HepG2 (cell line): ENCODE results near the gene ZBTB9. TPM values are rescaled to one million over a fixed set of nuclear protein-coding genes. Genes with fewer than 3 reads are reported as not detected.

Experiments
- AHR ChIP-seq: IDR thresholded peaks from 2 replicates; pipeline ENCODE4 v1.6.1; 2018; ENCODE audit warnings: missing genetic modification reagents, missing compliant biosample characterization
- EED ChIP-seq: sonication (generic); formaldehyde crosslinking; IDR thresholded peaks from 2 replicates; pipeline ENCODE4 v1.5.0; 2020; ENCODE audit warnings: mild to moderate bottlenecking, missing genetic modification reagents
- FOXK2 ChIP-seq: fragments of 450-650 bp; IDR thresholded peaks from 2 replicates; pipeline ENCODE4 v1.6.1; 2016
- MAFF ChIP-seq: IDR thresholded peaks from 2 replicates; pipeline ENCODE4 v1.6.1; 2011; ENCODE audit warnings: low read depth, low read length, improper control_type of control experiment
- NFRKB ChIP-seq: fragments of 450-650 bp; IDR thresholded peaks from 2 replicates; pipeline ENCODE4 v1.6.1; 2017
- NR2C2 ChIP-seq: sonication (generic); formaldehyde crosslinking; IDR thresholded peaks from 2 replicates; pipeline ENCODE4 v1.4.0; 2020; ENCODE audit warnings: missing genetic modification reagents, mild to moderate bottlenecking, moderate library complexity, borderline replicate concordance
- RNF2 ChIP-seq: fragments of 450-650 bp; conservative IDR thresholded peaks from 2 replicates; pipeline ENCODE4 v1.6.1; 2016; ENCODE audit warnings: low read depth
- SIX4 ChIP-seq: sonication (generic); formaldehyde crosslinking; IDR thresholded peaks from 2 replicates; pipeline ENCODE4 v1.4.0; 2020; ENCODE audit warnings: missing genetic modification reagents
- TRAFD1 ChIP-seq: sonication (generic); formaldehyde crosslinking; IDR thresholded peaks from 2 replicates; pipeline ENCODE4 v1.5.1; 2020; ENCODE audit warnings: missing genetic modification reagents, mild to moderate bottlenecking, borderline replicate concordance
- YY1 ChIP-seq: IDR thresholded peaks from 2 replicates; pipeline ENCODE4 v1.6.1; 2011; ENCODE audit warnings: low read length, low read depth, moderate library complexity, mild to moderate bottlenecking; ENCODE audit not compliant: insufficient read depth, insufficient replicate concordance
- ZBTB21 ChIP-seq: sonication (generic); formaldehyde crosslinking; IDR thresholded peaks from 2 replicates; pipeline ENCODE4 v1.4.0; 2020; ENCODE audit warnings: missing genetic modification reagents
- ZC3H13 ChIP-seq: sonication (generic); formaldehyde crosslinking; IDR thresholded peaks from 2 replicates; pipeline ENCODE4 v1.8.1; 2023; ENCODE audit warnings: mild to moderate bottlenecking, missing genetic modification reagents, moderate library complexity
- ZNF441 ChIP-seq: sonication (generic); formaldehyde crosslinking; IDR thresholded peaks from 2 replicates; pipeline ENCODE4 v1.7.0; 2021; ENCODE audit warnings: missing genetic modification reagents, borderline replicate concordance
- ZNF619 ChIP-seq: sonication (generic); formaldehyde crosslinking; IDR thresholded peaks from 2 replicates; pipeline ENCODE4 v1.4.0; 2020; ENCODE audit warnings: mild to moderate bottlenecking, missing genetic modification reagents
- ZNF670 ChIP-seq: sonication (generic); formaldehyde crosslinking; IDR thresholded peaks from 2 replicates; pipeline ENCODE4 v1.8.0; 2022; ENCODE audit warnings: mild to moderate bottlenecking, missing genetic modification reagents, borderline replicate concordance
- ZNF713 ChIP-seq: sonication (generic); formaldehyde crosslinking; IDR thresholded peaks from 2 replicates; pipeline ENCODE4 v1.4.0; 2020; ENCODE audit warnings: mild to moderate bottlenecking, missing genetic modification reagents
- ZNF776 ChIP-seq: sonication (generic); formaldehyde crosslinking; IDR thresholded peaks from 2 replicates; pipeline ENCODE4 v1.4.0; 2020; ENCODE audit warnings: mild to moderate bottlenecking, missing genetic modification reagents
- polyA plus RNA-seq, 8 experiments: library from polyadenylated mRNA; depleted of rRNA in 3 of 8; stranded (reverse) in 7 of 8; unstranded in 1 of 8; fragments of >200 nt; fragmentation: Illumina TruSeq in 4 of 8; extraction: Trizol in 4 of 8; gene quantifications; 2 replicates each; pipeline versions ENCODE4 v1.2.1 to v1.2.3, GENCODE V29; 2011 to 2016; ENCODE audit warnings: low read depth in 4 of 8, missing spikeins in 1 of 8, mixed read lengths in 1 of 8; ENCODE audit not compliant: insufficient read depth in 1 of 8
- total RNA-seq, 5 experiments: library from RNA; depleted of rRNA; stranded (reverse); fragments of >200 nt; fragmentation: Illumina TruSeq; extraction: Trizol; gene quantifications; 2 replicates each; pipeline ENCODE4 v1.2.3, GENCODE V29; 2016; ENCODE audit warnings: low read depth in 1 of 5
- TF ChIP-seq, protein P1 (sequence below): sonication (generic); formaldehyde crosslinking; IDR thresholded peaks from 2 replicates; pipeline ENCODE4 v1.8.0; 2022; ENCODE audit warnings: low read depth, missing genetic modification reagents
- TF ChIP-seq, protein P2 (sequence below): fragments of 450-650 bp; IDR thresholded peaks from 2 replicates; pipeline ENCODE4 v1.6.1; 2017; ENCODE audit warnings: mild to moderate bottlenecking
- TF ChIP-seq, protein P3 (sequence below): sonication (generic); formaldehyde crosslinking; IDR thresholded peaks from 2 replicates; pipeline ENCODE4 v1.4.0; 2020; ENCODE audit warnings: missing genetic modification reagents
- TF ChIP-seq, protein P4 (sequence below): sonication (generic); formaldehyde crosslinking; IDR thresholded peaks from 2 replicates; pipeline ENCODE4 v1.4.0; 2020; ENCODE audit warnings: mild to moderate bottlenecking, missing genetic modification reagents

ZBTB9 gene
- total and polyA plus RNA-seq, 2 of the 13 experiments (the other 11 are each of a cell fraction or from before 2014, with no cell fraction given) = 5.3 to 9.2 TPM

DNA sequence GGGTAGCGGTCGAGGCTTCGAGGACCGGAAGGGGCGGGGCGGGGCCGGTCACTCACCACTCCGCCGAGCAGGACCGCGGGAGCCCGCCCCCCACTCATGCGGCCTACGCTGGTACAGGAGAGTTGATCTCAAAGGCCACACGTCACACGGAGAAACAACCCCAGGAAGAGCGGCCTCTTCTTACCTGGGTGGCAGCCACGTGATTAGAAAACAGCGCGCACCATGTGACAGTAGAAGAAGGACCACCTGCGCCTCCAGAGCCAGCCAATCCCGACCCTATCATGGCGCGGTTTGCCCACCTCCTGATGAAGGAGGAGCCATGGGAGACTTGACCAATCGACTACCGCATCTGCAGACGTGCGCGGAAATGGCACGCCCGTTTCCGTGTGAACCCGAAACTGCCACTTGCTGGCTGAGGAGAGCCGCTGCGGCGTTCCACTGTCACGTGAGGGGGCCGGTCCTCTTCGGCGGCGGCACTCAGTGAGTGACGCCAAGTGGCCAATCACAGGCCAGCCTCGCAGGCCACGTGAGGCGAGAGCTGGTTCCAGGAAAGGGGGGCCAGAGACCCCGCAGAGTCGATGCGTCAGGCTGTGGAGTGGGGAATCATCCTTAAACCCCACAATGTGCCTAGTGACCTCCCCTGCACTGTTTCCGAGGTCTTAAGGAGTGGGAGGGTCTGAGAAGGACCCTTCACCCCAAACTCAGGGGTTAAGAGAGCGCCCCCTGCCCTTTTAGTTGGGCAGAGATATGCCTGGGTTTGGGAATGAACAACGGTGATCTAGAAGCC is 36.3 kb upstream of the ZBTB9 start, which contains the start of gene CUTA (continued):
- TF ChIP-seq ZNF776 (CRISPR knock-in tag) = no peak; the same call in 1 of the 2 replicates
- peak; percentile 70; the same call in 1 of the 2 replicates for TF ChIP-seq AHR
- peak; percentile 82 for TF ChIP-seq YY1
- TF ChIP-seq FOXK2 = peak; percentile 88
- TF ChIP-seq EED (CRISPR knock-in tag) = no peak; the same call in 1 of the 2 replicates
- TF ChIP-seq, protein P1, sequence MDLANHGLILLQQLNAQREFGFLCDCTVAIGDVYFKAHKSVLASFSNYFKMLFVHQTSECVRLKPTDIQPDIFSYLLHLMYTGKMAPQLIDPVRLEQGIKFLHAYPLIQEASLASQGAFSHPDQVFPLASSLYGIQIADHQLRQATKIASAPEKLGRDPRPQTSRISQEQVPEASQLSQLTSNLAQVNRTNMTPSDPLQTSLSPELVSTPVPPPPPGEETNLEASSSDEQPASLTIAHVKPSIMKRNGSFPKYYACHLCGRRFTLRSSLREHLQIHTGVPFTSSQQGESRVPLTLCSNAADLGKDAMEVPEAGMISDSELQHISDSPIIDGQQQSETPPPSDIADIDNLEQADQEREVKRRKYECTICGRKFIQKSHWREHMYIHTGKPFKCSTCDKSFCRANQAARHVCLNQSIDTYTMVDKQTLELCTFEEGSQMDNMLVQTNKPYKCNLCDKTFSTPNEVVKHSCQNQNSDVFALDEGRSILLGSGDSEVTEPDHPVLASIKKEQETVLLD = peak; percentile 47
- no peak for TF ChIP-seq NFRKB
- peak; percentile 61; the same call in 1 of the 2 replicates for TF ChIP-seq ZBTB21
- TF ChIP-seq ZC3H13 (CRISPR knock-in tag) = 0 out of 2 replicates have a peak, but pooled peaks have one; percentile 78
- peak; percentile 20; the same call in 1 of the 2 replicates for TF ChIP-seq MAFF
- TF ChIP-seq RNF2 = peak; percentile 97
- peak; percentile 67; the same call in 1 of the 2 replicates for TF ChIP-seq ZNF441
- TF ChIP-seq, protein P2, sequence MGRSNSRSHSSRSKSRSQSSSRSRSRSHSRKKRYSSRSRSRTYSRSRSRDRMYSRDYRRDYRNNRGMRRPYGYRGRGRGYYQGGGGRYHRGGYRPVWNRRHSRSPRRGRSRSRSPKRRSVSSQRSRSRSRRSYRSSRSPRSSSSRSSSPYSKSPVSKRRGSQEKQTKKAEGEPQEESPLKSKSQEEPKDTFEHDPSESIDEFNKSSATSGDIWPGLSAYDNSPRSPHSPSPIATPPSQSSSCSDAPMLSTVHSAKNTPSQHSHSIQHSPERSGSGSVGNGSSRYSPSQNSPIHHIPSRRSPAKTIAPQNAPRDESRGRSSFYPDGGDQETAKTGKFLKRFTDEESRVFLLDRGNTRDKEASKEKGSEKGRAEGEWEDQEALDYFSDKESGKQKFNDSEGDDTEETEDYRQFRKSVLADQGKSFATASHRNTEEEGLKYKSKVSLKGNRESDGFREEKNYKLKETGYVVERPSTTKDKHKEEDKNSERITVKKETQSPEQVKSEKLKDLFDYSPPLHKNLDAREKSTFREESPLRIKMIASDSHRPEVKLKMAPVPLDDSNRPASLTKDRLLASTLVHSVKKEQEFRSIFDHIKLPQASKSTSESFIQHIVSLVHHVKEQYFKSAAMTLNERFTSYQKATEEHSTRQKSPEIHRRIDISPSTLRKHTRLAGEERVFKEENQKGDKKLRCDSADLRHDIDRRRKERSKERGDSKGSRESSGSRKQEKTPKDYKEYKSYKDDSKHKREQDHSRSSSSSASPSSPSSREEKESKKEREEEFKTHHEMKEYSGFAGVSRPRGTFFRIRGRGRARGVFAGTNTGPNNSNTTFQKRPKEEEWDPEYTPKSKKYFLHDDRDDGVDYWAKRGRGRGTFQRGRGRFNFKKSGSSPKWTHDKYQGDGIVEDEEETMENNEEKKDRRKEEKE = no peak
- TF ChIP-seq ZNF619 (CRISPR knock-in tag) = peak; percentile 96
- TF ChIP-seq, protein P3, sequence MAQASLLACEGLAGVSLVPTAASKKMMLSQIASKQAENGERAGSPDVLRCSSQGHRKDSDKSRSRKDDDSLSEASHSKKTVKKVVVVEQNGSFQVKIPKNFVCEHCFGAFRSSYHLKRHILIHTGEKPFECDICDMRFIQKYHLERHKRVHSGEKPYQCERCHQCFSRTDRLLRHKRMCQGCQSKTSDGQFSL (CRISPR knock-in tag) = peak; percentile 23; the same call in 1 of the 2 replicates
- peak; percentile 84 for TF ChIP-seq ZNF670 (CRISPR knock-in tag)
- 0 out of 2 replicates have a peak, but pooled peaks have one; percentile 47 for TF ChIP-seq ZNF713 (CRISPR knock-in tag)
- TF ChIP-seq TRAFD1 (CRISPR knock-in tag) = no peak
- TF ChIP-seq SIX4 = peak; percentile 90; the same call in 1 of the 2 replicates
- TF ChIP-seq, protein P4, sequence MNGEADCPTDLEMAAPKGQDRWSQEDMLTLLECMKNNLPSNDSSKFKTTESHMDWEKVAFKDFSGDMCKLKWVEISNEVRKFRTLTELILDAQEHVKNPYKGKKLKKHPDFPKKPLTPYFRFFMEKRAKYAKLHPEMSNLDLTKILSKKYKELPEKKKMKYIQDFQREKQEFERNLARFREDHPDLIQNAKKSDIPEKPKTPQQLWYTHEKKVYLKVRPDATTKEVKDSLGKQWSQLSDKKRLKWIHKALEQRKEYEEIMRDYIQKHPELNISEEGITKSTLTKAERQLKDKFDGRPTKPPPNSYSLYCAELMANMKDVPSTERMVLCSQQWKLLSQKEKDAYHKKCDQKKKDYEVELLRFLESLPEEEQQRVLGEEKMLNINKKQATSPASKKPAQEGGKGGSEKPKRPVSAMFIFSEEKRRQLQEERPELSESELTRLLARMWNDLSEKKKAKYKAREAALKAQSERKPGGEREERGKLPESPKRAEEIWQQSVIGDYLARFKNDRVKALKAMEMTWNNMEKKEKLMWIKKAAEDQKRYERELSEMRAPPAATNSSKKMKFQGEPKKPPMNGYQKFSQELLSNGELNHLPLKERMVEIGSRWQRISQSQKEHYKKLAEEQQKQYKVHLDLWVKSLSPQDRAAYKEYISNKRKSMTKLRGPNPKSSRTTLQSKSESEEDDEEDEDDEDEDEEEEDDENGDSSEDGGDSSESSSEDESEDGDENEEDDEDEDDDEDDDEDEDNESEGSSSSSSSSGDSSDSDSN = peak; percentile 65
- TF ChIP-seq NR2C2 = peak; percentile 80; the same call in 1 of the 2 replicates
